ENCODE measurements around the gene TMEM52.

Gene TMEM52

GRCh38 chr1:1925437-1926345, 6.6 kb upstream of the TMEM52 start:
- TF ChIP-seq, protein P1, sequence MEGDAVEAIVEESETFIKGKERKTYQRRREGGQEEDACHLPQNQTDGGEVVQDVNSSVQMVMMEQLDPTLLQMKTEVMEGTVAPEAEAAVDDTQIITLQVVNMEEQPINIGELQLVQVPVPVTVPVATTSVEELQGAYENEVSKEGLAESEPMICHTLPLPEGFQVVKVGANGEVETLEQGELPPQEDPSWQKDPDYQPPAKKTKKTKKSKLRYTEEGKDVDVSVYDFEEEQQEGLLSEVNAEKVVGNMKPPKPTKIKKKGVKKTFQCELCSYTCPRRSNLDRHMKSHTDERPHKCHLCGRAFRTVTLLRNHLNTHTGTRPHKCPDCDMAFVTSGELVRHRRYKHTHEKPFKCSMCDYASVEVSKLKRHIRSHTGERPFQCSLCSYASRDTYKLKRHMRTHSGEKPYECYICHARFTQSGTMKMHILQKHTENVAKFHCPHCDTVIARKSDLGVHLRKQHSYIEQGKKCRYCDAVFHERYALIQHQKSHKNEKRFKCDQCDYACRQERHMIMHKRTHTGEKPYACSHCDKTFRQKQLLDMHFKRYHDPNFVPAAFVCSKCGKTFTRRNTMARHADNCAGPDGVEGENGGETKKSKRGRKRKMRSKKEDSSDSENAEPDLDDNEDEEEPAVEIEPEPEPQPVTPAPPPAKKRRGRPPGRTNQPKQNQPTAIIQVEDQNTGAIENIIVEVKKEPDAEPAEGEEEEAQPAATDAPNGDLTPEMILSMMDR (IDR thresholded peaks at IDR 0.05) = no peak
- no peak for TF ChIP-seq ZFX (IDR thresholded peaks at IDR 0.05; ENCODE audit: borderline replicate concordance)
- H3K27ac ChIP-seq = no peak overlapping the region

- TF ChIP-seq, protein P1 (IDR thresholded peaks at IDR 0.05) = no peak
- no peak for TF ChIP-seq ZFX (IDR thresholded peaks at IDR 0.05; ENCODE audit: borderline replicate concordance)
- no peak overlapping the region for H3K27ac ChIP-seq
These were observed 5.8 kb upstream of the TMEM52 start for GRCh38 chr1:1924849-1925248.

GRCh38 chr1:1924386-1924785, 5.3 kb upstream of the TMEM52 start:
- no peak overlapping the region for H3K27ac ChIP-seq
- TF ChIP-seq, protein P1 (IDR thresholded peaks at IDR 0.05) = no peak
- TF ChIP-seq ZFX (IDR thresholded peaks at IDR 0.05; ENCODE audit: borderline replicate concordance) = no peak

GRCh38 chr1:1922956-1923833, 4.1 kb upstream of the TMEM52 start:
- H3K27ac ChIP-seq = no peak overlapping the region
- TF ChIP-seq, protein P1 (IDR thresholded peaks at IDR 0.05) = no peak
- no peak for TF ChIP-seq ZFX (IDR thresholded peaks at IDR 0.05; ENCODE audit: borderline replicate concordance)

GRCh38 chr1:1922702-1922955, 3.5 kb upstream of the TMEM52 start:
- no peak overlapping the region for H3K27ac ChIP-seq
- TF ChIP-seq, protein P1 (IDR thresholded peaks at IDR 0.05) = no peak
- no peak for TF ChIP-seq ZFX (IDR thresholded peaks at IDR 0.05; ENCODE audit: borderline replicate concordance)

DNA sequence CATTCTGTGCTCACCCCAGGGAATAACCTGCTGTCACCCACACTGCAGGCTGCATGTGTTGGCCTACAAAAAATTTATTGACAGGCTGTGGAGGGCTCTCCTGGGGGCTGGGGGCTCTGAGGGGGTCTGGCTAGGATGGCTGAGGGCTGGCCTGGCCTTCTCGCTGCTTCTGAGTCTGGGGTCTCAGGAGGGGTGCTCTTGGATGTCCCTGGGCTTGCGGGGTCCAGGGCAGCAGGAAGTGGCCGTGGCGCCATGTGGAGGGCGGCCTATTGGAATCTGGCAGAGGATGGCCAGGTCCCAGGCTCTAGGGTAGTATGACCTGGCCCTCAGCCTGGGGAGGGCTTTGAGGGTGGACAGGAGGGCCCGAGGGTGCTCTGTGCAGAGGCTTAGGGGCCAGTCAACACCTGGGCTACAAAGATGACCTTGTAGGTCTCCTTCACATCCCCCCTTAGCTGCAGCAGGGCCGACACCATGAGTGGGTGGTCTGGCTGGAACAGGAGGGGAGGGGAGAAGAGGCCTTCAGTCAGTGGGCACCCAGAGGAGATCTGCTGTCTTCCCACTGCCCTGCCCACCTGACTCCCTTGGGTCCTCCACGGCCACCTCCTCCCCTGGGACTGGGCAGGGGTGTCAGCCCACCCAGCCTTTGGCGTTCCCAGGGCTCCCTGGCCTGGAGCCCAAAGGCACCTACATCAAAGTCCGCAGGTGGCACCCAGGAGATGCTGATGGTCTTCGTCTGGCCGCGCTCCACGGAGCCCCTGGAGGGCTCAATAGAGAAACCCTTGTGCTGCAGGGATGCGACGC, 3.0 kb upstream of the TMEM52 start:
- TF ChIP-seq, protein P1 (IDR thresholded peaks at IDR 0.05) = no peak
- TF ChIP-seq ZFX (IDR thresholded peaks at IDR 0.05; ENCODE audit: borderline replicate concordance) = no peak
- no peak overlapping the region for H3K27ac ChIP-seq
